ENCODE measurements around the gene ALPK3.

Gene ALPK3

GRCh38 chr15:84783493-84784251, 33.5 kb upstream of the ALPK3 start:
- peaks cover 23 to 31% of the 10 kb centered on the region in 2 donors for H3K36me3 ChIP-seq (ENCODE audit: control insufficient read depth in 1 of 2, insufficient read depth in 2 of 2, low read length in 2 of 2)
- no peak overlapping the region for H3K27ac ChIP-seq (ENCODE audit: low read length)
- H3K4me1 ChIP-seq (ENCODE audit: control insufficient read depth in 1 of 2, insufficient read depth in 2 of 2, low read length in 2 of 2) = peaks cover 0 to 29% of the 10 kb centered on the region in 2 donors
- H3K9me3 ChIP-seq (ENCODE audit: control insufficient read depth in 1 of 2, low read length in 2 of 2) = no peaks in the 10 kb centered on the region
- H3K4me3 ChIP-seq (ENCODE audit: low read depth in 1 of 2, low read length in 2 of 2) = no peak overlapping the region
- H3K27me3 ChIP-seq (ENCODE audit: low read depth, low read length) = no peaks in the 10 kb centered on the region

- peaks cover 23 to 31% of the 10 kb centered on the region in 2 donors for H3K36me3 ChIP-seq (ENCODE audit: control insufficient read depth in 1 of 2, insufficient read depth in 2 of 2, low read length in 2 of 2)
- H3K4me3 ChIP-seq (ENCODE audit: low read depth in 1 of 2, low read length in 2 of 2) = no peak overlapping the region
- no peak overlapping the region for H3K27ac ChIP-seq (ENCODE audit: low read length)
- peaks cover 0 to 29% of the 10 kb centered on the region in 2 donors for H3K4me1 ChIP-seq (ENCODE audit: control insufficient read depth in 1 of 2, insufficient read depth in 2 of 2, low read length in 2 of 2)
- H3K9me3 ChIP-seq (ENCODE audit: control insufficient read depth in 1 of 2, low read length in 2 of 2) = no peaks in the 10 kb centered on the region
- no peaks in the 10 kb centered on the region for H3K27me3 ChIP-seq (ENCODE audit: low read depth, low read length)
Observed at GRCh38 chr15:84784262-84784661, 32.9 kb upstream of the ALPK3 start.

GRCh38 chr15:84785053-84785452, 32.1 kb upstream of the ALPK3 start:
- Histone ChIP-seq H3K27ac (ENCODE audit: low read length) (no peak overlapping the region), H3K4me1 (ENCODE audit: control insufficient read depth in 1 of 2, insufficient read depth in 2 of 2, low read length in 2 of 2) (peaks cover 0 to 29% of the 10 kb centered on the region in 2 donors), H3K36me3 (ENCODE audit: control insufficient read depth in 1 of 2, insufficient read depth in 2 of 2, low read length in 2 of 2) (peaks cover 23 to 31% of the 10 kb centered on the region in 2 donors), H3K27me3 (ENCODE audit: low read depth, low read length) (no peaks in the 10 kb centered on the region), H3K4me3 (ENCODE audit: low read depth in 1 of 2, low read length in 2 of 2) (no peak overlapping the region), H3K9me3 (ENCODE audit: control insufficient read depth in 1 of 2, low read length in 2 of 2) (no peaks in the 10 kb centered on the region)

GRCh38 chr15:84788500-84788899, 28.7 kb upstream of the ALPK3 start:
- Histone ChIP-seq H3K27ac (ENCODE audit: low read length) (no peak overlapping the region), H3K36me3 (ENCODE audit: control insufficient read depth in 1 of 2, insufficient read depth in 2 of 2, low read length in 2 of 2) (peaks cover 35 to 43% of the 10 kb centered on the region in 2 donors), H3K4me1 (ENCODE audit: control insufficient read depth in 1 of 2, insufficient read depth in 2 of 2, low read length in 2 of 2) (peaks cover 0 to 43% of the 10 kb centered on the region in 2 donors), H3K9me3 (ENCODE audit: control insufficient read depth in 1 of 2, low read length in 2 of 2) (no peaks in the 10 kb centered on the region), H3K4me3 (ENCODE audit: low read depth in 1 of 2, low read length in 2 of 2) (no peak overlapping the region), H3K27me3 (ENCODE audit: low read depth, low read length) (no peaks in the 10 kb centered on the region)

- H3K9me3 ChIP-seq (ENCODE audit: control insufficient read depth in 1 of 2, low read length in 2 of 2) = no peaks in the 10 kb centered on the region
- peaks cover 22 to 34% of the 10 kb centered on the region in 2 donors for H3K36me3 ChIP-seq (ENCODE audit: control insufficient read depth in 1 of 2, insufficient read depth in 2 of 2, low read length in 2 of 2)
- H3K27ac ChIP-seq (ENCODE audit: low read length) = no peak overlapping the region
Observed at GRCh38 chr15:84789762-84790161, 27.4 kb upstream of the ALPK3 start.

GRCh38 chr15:84790676-84791075, 26.5 kb upstream of the ALPK3 start:
- Histone ChIP-seq H3K27me3 (ENCODE audit: low read depth, low read length) (no peaks in the 10 kb centered on the region), H3K27ac (ENCODE audit: low read length) (no peak overlapping the region), H3K4me1 (ENCODE audit: control insufficient read depth in 1 of 2, insufficient read depth in 2 of 2, low read length in 2 of 2) (peaks cover 0 to 34% of the 10 kb centered on the region in 2 donors), H3K9me3 (ENCODE audit: control insufficient read depth in 1 of 2, low read length in 2 of 2) (no peaks in the 10 kb centered on the region), H3K36me3 (ENCODE audit: control insufficient read depth in 1 of 2, insufficient read depth in 2 of 2, low read length in 2 of 2) (peaks cover 20 to 37% of the 10 kb centered on the region in 2 donors), H3K4me3 (ENCODE audit: low read depth in 1 of 2, low read length in 2 of 2) (no peak overlapping the region)

More at GRCh38 chr15:84789762-84790161, 27.4 kb upstream of the ALPK3 start:
- H3K27me3 ChIP-seq (ENCODE audit: low read depth, low read length) = no peaks in the 10 kb centered on the region
- peaks cover 0 to 41% of the 10 kb centered on the region in 2 donors for H3K4me1 ChIP-seq (ENCODE audit: control insufficient read depth in 1 of 2, insufficient read depth in 2 of 2, low read length in 2 of 2)
- H3K4me3 ChIP-seq (ENCODE audit: low read depth in 1 of 2, low read length in 2 of 2) = no peak overlapping the region

- Histone ChIP-seq H3K36me3 (ENCODE audit: control insufficient read depth in 1 of 2, insufficient read depth in 2 of 2, low read length in 2 of 2) (peaks cover 17 to 34% of the 10 kb centered on the region in 2 donors), H3K9me3 (ENCODE audit: control insufficient read depth in 1 of 2, low read length in 2 of 2) (no peaks in the 10 kb centered on the region), H3K27me3 (ENCODE audit: low read depth, low read length) (no peaks in the 10 kb centered on the region), H3K4me3 (ENCODE audit: low read depth in 1 of 2, low read length in 2 of 2) (no peak overlapping the region), H3K4me1 (ENCODE audit: control insufficient read depth in 1 of 2, insufficient read depth in 2 of 2, low read length in 2 of 2) (peaks cover 0 to 26% of the 10 kb centered on the region in 2 donors), H3K27ac (ENCODE audit: low read length) (no peak overlapping the region)
Observed at GRCh38 chr15:84791763-84792162, 25.4 kb upstream of the ALPK3 start.

- Histone ChIP-seq H3K4me3 (ENCODE audit: low read depth in 1 of 2, low read length in 2 of 2) (no peak overlapping the region), H3K9me3 (ENCODE audit: control insufficient read depth in 1 of 2, low read length in 2 of 2) (no peaks in the 10 kb centered on the region), H3K27ac (ENCODE audit: low read length) (no peak overlapping the region), H3K36me3 (ENCODE audit: control insufficient read depth in 1 of 2, insufficient read depth in 2 of 2, low read length in 2 of 2) (peaks cover 35 to 52% of the 10 kb centered on the region in 2 donors), H3K27me3 (ENCODE audit: low read depth, low read length) (no peaks in the 10 kb centered on the region), H3K4me1 (ENCODE audit: control insufficient read depth in 1 of 2, insufficient read depth in 2 of 2, low read length in 2 of 2) (peaks cover 0 to 13% of the 10 kb centered on the region in 2 donors)
Observed at GRCh38 chr15:84793431-84794161, 23.6 kb upstream of the ALPK3 start.

GRCh38 chr15:84794162-84794547, 23.0 kb upstream of the ALPK3 start:
- Histone ChIP-seq H3K27ac (ENCODE audit: low read length) (no peak overlapping the region), H3K9me3 (ENCODE audit: control insufficient read depth in 1 of 2, low read length in 2 of 2) (no peaks in the 10 kb centered on the region), H3K36me3 (ENCODE audit: control insufficient read depth in 1 of 2, insufficient read depth in 2 of 2, low read length in 2 of 2) (peaks cover 40 to 57% of the 10 kb centered on the region in 2 donors), H3K27me3 (ENCODE audit: low read depth, low read length) (no peaks in the 10 kb centered on the region), H3K4me3 (ENCODE audit: low read depth in 1 of 2, low read length in 2 of 2) (no peak overlapping the region), H3K4me1 (ENCODE audit: control insufficient read depth in 1 of 2, insufficient read depth in 2 of 2, low read length in 2 of 2) (peaks cover 0 to 13% of the 10 kb centered on the region in 2 donors)

GRCh38 chr15:84795186-84795585, 22.0 kb upstream of the ALPK3 start:
- Histone ChIP-seq H3K9me3 (ENCODE audit: control insufficient read depth in 1 of 2, low read length in 2 of 2) (no peaks in the 10 kb centered on the region), H3K27me3 (ENCODE audit: low read depth, low read length) (no peaks in the 10 kb centered on the region), H3K36me3 (ENCODE audit: control insufficient read depth in 1 of 2, insufficient read depth in 2 of 2, low read length in 2 of 2) (peaks cover 50 to 67% of the 10 kb centered on the region in 2 donors), H3K4me3 (ENCODE audit: low read depth in 1 of 2, low read length in 2 of 2) (no peak overlapping the region), H3K27ac (ENCODE audit: low read length) (no peak overlapping the region), H3K4me1 (ENCODE audit: control insufficient read depth in 1 of 2, insufficient read depth in 2 of 2, low read length in 2 of 2) (peaks cover 0 to 17% of the 10 kb centered on the region in 2 donors)

- H3K4me3 ChIP-seq (ENCODE audit: low read depth in 1 of 2, low read length in 2 of 2) = no peak overlapping the region
- H3K36me3 ChIP-seq (ENCODE audit: control insufficient read depth in 1 of 2, insufficient read depth in 2 of 2, low read length in 2 of 2) = peaks cover 57 to 62% of the 10 kb centered on the region in 2 donors
- peaks cover 0 to 10% of the 10 kb centered on the region in 2 donors for H3K4me1 ChIP-seq (ENCODE audit: control insufficient read depth in 1 of 2, insufficient read depth in 2 of 2, low read length in 2 of 2)
- H3K27me3 ChIP-seq (ENCODE audit: low read depth, low read length) = no peaks in the 10 kb centered on the region
- H3K27ac ChIP-seq (ENCODE audit: low read length) = no peak overlapping the region
- no peaks in the 10 kb centered on the region for H3K9me3 ChIP-seq (ENCODE audit: control insufficient read depth in 1 of 2, low read length in 2 of 2)
Observed at GRCh38 chr15:84797212-84797611, 19.9 kb upstream of the ALPK3 start.
